IMR-90 (cell line): ENCODE measurements around the gene FXYD4. TPM values are rescaled to one million over a fixed set of nuclear protein-coding genes. Genes with fewer than 3 reads are reported as not detected.

ENCODE experiments used
- ATAC-seq: fragments of 200-7000 bp; cut with Tn5 transposase; 2 replicates; pipeline ENCODE4 v1.9.1; 2020; ENCODE audit warnings: low read depth, mild to moderate bottlenecking, moderate library complexity
- BruUV-seq: library from RNA; stranded (reverse); fragments of 400-500 nt; replicated peaks from 2 replicates; lab custom pipeline; 2021; lab: Mats Ljungman, UMichigan
- CTCF ChIA-PET: fragments of 300-600 bp; formaldehyde crosslinking; extraction: SDS; loops from one replicate; lab custom pipeline; 2021; ENCODE audit warnings: antibody characterized with exemption; lab: Yijun Ruan, JAX
- POLR2A ChIA-PET: fragments of 300-600 bp; sonication (Branson Sonifier 250); formaldehyde crosslinking; loops from one replicate; lab custom pipeline; 2022; ENCODE audit warnings: antibody characterized with exemption; ENCODE audit not compliant: unreplicated experiment; lab: Charles Lee
- DNase-seq: peaks from one replicate; pipeline ENCODE4 v3.0.0; 2013
- H2AFZ ChIP-seq: replicated peaks from 2 replicates; pipeline ENCODE3; 2013; ENCODE audit warnings: low read length, mild to moderate bottlenecking; ENCODE audit not compliant: poor library complexity
- H2AK5ac ChIP-seq: 2 replicates; pipeline ENCODE4 v1.6.1; 2013; ENCODE audit warnings: low read depth, low read length, inconsistent platforms
- H2AK9ac ChIP-seq: replicated peaks from 2 replicates; pipeline ENCODE3; 2013; ENCODE audit warnings: mild to moderate bottlenecking, low read depth, low read length, moderate library complexity; ENCODE audit not compliant: poor library complexity
- H2BK120ac ChIP-seq: 2 replicates; pipeline ENCODE4 v1.6.1; 2013; ENCODE audit warnings: low read depth, low read length, inconsistent platforms
- H2BK15ac ChIP-seq: 3 replicates; pipeline ENCODE4 v1.6.1; 2013; ENCODE audit warnings: low read depth, low read length, inconsistent platforms
- H2BK20ac ChIP-seq: 2 replicates; pipeline ENCODE4 v1.6.1; 2013; ENCODE audit warnings: low read depth, mild to moderate bottlenecking, inconsistent platforms, low read length, moderate library complexity
- H2BK5ac ChIP-seq: 2 replicates; pipeline ENCODE4 v1.6.1; 2013; ENCODE audit warnings: mild to moderate bottlenecking, low read depth, low read length, inconsistent platforms; ENCODE audit not compliant: poor library complexity, severe bottlenecking
- H3K14ac ChIP-seq: replicated peaks from 2 replicates; pipeline ENCODE4 v1.6.1; 2013; ENCODE audit warnings: low read depth, low read length, inconsistent platforms
- H3K18ac ChIP-seq: 2 replicates; pipeline ENCODE4 v1.6.1; 2013; ENCODE audit warnings: low read depth, low read length, control low read depth
- H3K23ac ChIP-seq: 2 replicates; pipeline ENCODE4 v1.6.1; 2013; ENCODE audit warnings: low read depth, low read length, inconsistent platforms
- H3K27ac ChIP-seq: 2 replicates; pipeline ENCODE4 v1.5.1; 2013; ENCODE audit warnings: mild to moderate bottlenecking, control low read depth, low read length; ENCODE audit not compliant: insufficient read depth
- H3K27me3 ChIP-seq: 2 replicates; pipeline ENCODE4 v1.6.1; 2013; ENCODE audit warnings: low read length; ENCODE audit not compliant: control insufficient read depth, insufficient read depth
- H3K36me3 ChIP-seq: 2 replicates; pipeline ENCODE4 v1.6.1; 2013; ENCODE audit warnings: low read length, mixed read lengths; ENCODE audit not compliant: control insufficient read depth, insufficient read depth
- H3K4ac ChIP-seq: 2 replicates; pipeline ENCODE4 v1.6.1; 2013; ENCODE audit warnings: low read depth, low read length, inconsistent platforms
- H3K4me1 ChIP-seq: 2 replicates; pipeline ENCODE4 v1.6.1; 2013; ENCODE audit warnings: low read length, mixed read lengths; ENCODE audit not compliant: control insufficient read depth, insufficient read depth
- H3K4me2 ChIP-seq: 2 replicates; pipeline ENCODE4 v1.6.1; 2013; ENCODE audit warnings: low read depth, mild to moderate bottlenecking, control low read depth, low read length, moderate library complexity
- H3K4me3 ChIP-seq: 2 replicates; pipeline ENCODE4 v1.5.1; 2013; ENCODE audit warnings: low read depth, mild to moderate bottlenecking, control low read depth, low read length, moderate library complexity; ENCODE audit not compliant: insufficient read depth
- H3K56ac ChIP-seq: 2 replicates; pipeline ENCODE4 v1.6.1; 2013; ENCODE audit warnings: low read length, inconsistent platforms; ENCODE audit not compliant: insufficient read depth; ENCODE audit errors: extremely low read depth
- H3K79me1 ChIP-seq, 2 experiments: 2 replicates each; pipeline ENCODE4 v1.6.1; 2013; ENCODE audit warnings: low read length in 2 of 2, inconsistent platforms in 1 of 2, low read depth in 1 of 2
- H3K9ac ChIP-seq: 2 replicates; pipeline ENCODE4 v1.6.1; 2013; ENCODE audit warnings: low read depth, low read length, control low read depth
- H3K9me1 ChIP-seq: 2 replicates; pipeline ENCODE4 v1.6.1; 2013; ENCODE audit warnings: low read length, inconsistent platforms; ENCODE audit not compliant: insufficient read depth
- H3K9me3 ChIP-seq: 2 replicates; pipeline ENCODE4 v1.6.1; 2013; ENCODE audit warnings: low read length; ENCODE audit not compliant: control insufficient read depth, insufficient read depth
- H4K20me1 ChIP-seq: 2 replicates; pipeline ENCODE4 v1.6.1; 2013; ENCODE audit warnings: low read length, inconsistent platforms; ENCODE audit not compliant: insufficient read depth
- H4K5ac ChIP-seq: 2 replicates; pipeline ENCODE4 v1.6.1; 2013; ENCODE audit warnings: mild to moderate bottlenecking, low read depth, low read length, control low read depth
- H4K8ac ChIP-seq, 2 experiments: 2 replicates each; pipeline ENCODE4 v1.6.1; 2013; ENCODE audit warnings: low read depth in 2 of 2, low read length in 2 of 2, control low read depth in 1 of 2, inconsistent platforms in 1 of 2
- H4K91ac ChIP-seq: 2 replicates; pipeline ENCODE4 v1.6.1; 2013; ENCODE audit warnings: low read depth, low read length, inconsistent platforms; ENCODE audit not compliant: insufficient read depth
- BHLHE40 ChIP-seq: fragments of 150-350 bp; IDR thresholded peaks from 2 replicates; pipeline ENCODE4 v1.6.1; 2016; ENCODE audit warnings: mild to moderate bottlenecking, low read depth, low read length
- CEBPB ChIP-seq: IDR thresholded peaks from 2 replicates; pipeline ENCODE4 v1.6.1; 2012; ENCODE audit warnings: low read depth, low read length, improper control_type of control experiment
- CTCF ChIP-seq: conservative IDR thresholded peaks from 2 replicates; pipeline ENCODE4 v1.5.1; 2012; ENCODE audit warnings: mild to moderate bottlenecking, low read depth, low read length, improper control_type of control experiment
- FOS ChIP-seq: fragments of 150-350 bp; IDR thresholded peaks from 2 replicates; pipeline ENCODE4 v1.6.1; 2016; ENCODE audit warnings: low read depth, low read length
- MAZ ChIP-seq: IDR thresholded peaks from 2 replicates; pipeline ENCODE4 v1.6.1; 2012; ENCODE audit warnings: low read depth, mild to moderate bottlenecking, low read length, improper control_type of control experiment, moderate library complexity, borderline replicate concordance
- WGBS, 2 experiments: methylation state at CpG; one replicate each; pipeline versions ENCODE4 v1.1.5 to v1.1.7; 2013; ENCODE audit warnings: missing lambda C conversion rate in 2 of 2; ENCODE audit not compliant: insufficient read length in 1 of 2; ENCODE audit errors: extremely low coverage in 2 of 2; 5-methylcytosine and 5-hydroxymethylcytosine counted together
- dilution Hi-C: fragments of 300-500 bp; cut with HindIII; formaldehyde crosslinking; loops from one replicate; pipeline ENCODE4 v1.14.3; 2018; ENCODE audit warnings: low sequenced_read_pairs; ENCODE audit not compliant: unreplicated experiment
- in situ Hi-C: fragments of 300-500 bp; cut with MboI; formaldehyde crosslinking; loops from 3 replicates; pipeline ENCODE4 v1.14.3; 2019; ENCODE audit warnings: low sequenced_read_pairs, inconsistent platforms, mixed read lengths
- intact Hi-C: fragments of 100-400 bp; cut with micrococcal nuclease; formaldehyde crosslinking; loops from 2 replicates; pipeline ENCODE4 v1.10.0; 2022
- polyA plus RNA-seq, 3 experiments: library from polyadenylated mRNA; depleted of rRNA; stranded (reverse); fragments of >200 nt; gene quantifications; 2 replicates each; pipeline ENCODE4 v1.2.3, GENCODE V29; 2012; ENCODE audit warnings: low replicate concordance in 1 of 3
- total RNA-seq: library from RNA; depleted of rRNA; stranded (reverse); fragments of >200 nt; gene quantifications from 2 replicates; pipeline ENCODE4 v1.2.3, GENCODE V29; 2012

FXYD4 gene
- total and polyA plus RNA-seq, 2 of the 4 experiments (the other 2 are of a cell fraction): not detected

- no peak for ATAC-seq
- TF ChIP-seq MAZ: no peak
- TF ChIP-seq FOS: no peak
- no peak for TF ChIP-seq CEBPB
- no peak for TF ChIP-seq BHLHE40
- no peak for TF ChIP-seq CTCF
- in situ Hi-C loops: no loop called here
Observed at GRCh38 chr10:43354330-43354635, 17.2 kb upstream of the FXYD4 start.

More at GRCh38 chr10:43354330-43354635, 17.2 kb upstream of the FXYD4 start:
- DNase-seq: no peak
- Histone ChIP-seq H3K79me1 (no peaks in the 10 kb centered on the region), H3K27me3 (peaks cover 16% of the 10 kb centered on the region), H2BK5ac (no peak overlapping the region), H2BK20ac (no peak overlapping the region), H3K9ac (no peak overlapping the region), H2AK9ac (no peak overlapping the region), H3K56ac (no peak overlapping the region), H2AK5ac (no peak overlapping the region), H3K9me1 (no peaks in the 10 kb centered on the region), H2AFZ (no peak overlapping the region), H3K4me2 (no peak overlapping the region), H2BK120ac (no peak overlapping the region), H3K4me3 (no peak overlapping the region), H3K23ac (no peak overlapping the region), H4K20me1 (no peaks in the 10 kb centered on the region), H3K4me1 (no peaks in the 10 kb centered on the region), H3K18ac (no peak overlapping the region), H4K91ac (no peak overlapping the region), H2BK15ac (no peak overlapping the region), H3K36me3 (no peaks in the 10 kb centered on the region), H3K14ac (no peak overlapping the region), H4K5ac (no peak overlapping the region), H4K8ac (no peak overlapping the region), H3K4ac (no peak overlapping the region), H3K27ac (no peak overlapping the region), H3K9me3 (no peaks in the 10 kb centered on the region)
- dilution Hi-C loops (no loop called here), intact Hi-C loops (no loop called here)
- WGBS, 2 experiments: no CpG with 5 or more reads among the region's 2 CpGs
- BruUV-seq: no TSS peak
- CTCF ChIA-PET: no interaction called here
- POLR2A ChIA-PET: no interaction called here
